AG10803 (cell line): ENCODE measurements around the gene NHLH1.

Experiments used
- DNase-seq: peaks from one replicate; pipeline ENCODE4 v3.0.0; 2010; ENCODE audit warnings: low read depth
- H3K4me3 ChIP-seq: 2 replicates; pipeline ENCODE4 v1.5.1; 2011; ENCODE audit warnings: mild to moderate bottlenecking, low read length, control low read depth
- CTCF ChIP-seq: conservative IDR thresholded peaks from 2 replicates; pipeline ENCODE4 v1.5.1; 2011; ENCODE audit warnings: mild to moderate bottlenecking, low read length, control low read depth, inconsistent platforms

The NHLH1 gene

GRCh38 chr1:160412028-160412362 is 45.1 kb downstream of the NHLH1 start:
- DNase-seq = no peak
- H3K4me3 ChIP-seq = no peak overlapping the region
- no peak for TF ChIP-seq CTCF

GRCh38 chr1:160413716-160414115 is 46.8 kb downstream of the NHLH1 start:
- TF ChIP-seq CTCF = no peak
- DNase-seq = no peak

GRCh38 chr1:160414881-160415280 is 48.0 kb downstream of the NHLH1 start:
- DNase-seq = no peak
- no peak for TF ChIP-seq CTCF
- no peak overlapping the region for H3K4me3 ChIP-seq

More at GRCh38 chr1:160413716-160414115, 46.8 kb downstream of the NHLH1 start:
- no peak overlapping the region for H3K4me3 ChIP-seq

GRCh38 chr1:160415696-160416290 is 48.9 kb downstream of the NHLH1 start:
- H3K4me3 ChIP-seq = no peak overlapping the region
- no peak for TF ChIP-seq CTCF
- no peak for DNase-seq

- peak; percentile 22 for DNase-seq
- no peak overlapping the region for H3K4me3 ChIP-seq
- TF ChIP-seq CTCF = peak; percentile 40
Measured at GRCh38 chr1:160416369-160416768, 49.5 kb downstream of the NHLH1 start.

GRCh38 chr1:160418483-160418882 is 51.6 kb downstream of the NHLH1 start:
- no peak for DNase-seq
- no peak overlapping the region for H3K4me3 ChIP-seq
- TF ChIP-seq CTCF = no peak

GRCh38 chr1:160419150-160419837 is 52.4 kb downstream of the NHLH1 start:
- no peak overlapping the region for H3K4me3 ChIP-seq
- TF ChIP-seq CTCF = no peak
- no peak for DNase-seq
